GM12878 (cell line): Measurements from ENCODE around the gene CD72. TPM values are rescaled to one million over a fixed set of nuclear protein-coding genes. Genes with fewer than 3 reads are reported as not detected.

Source experiments
- ATAC-seq: fragments of 200-7000 bp; cut with Tn5 transposase; 3 replicates; pipeline ENCODE4 v1.9.1; 2020; ENCODE audit warnings: mild to moderate bottlenecking, moderate library complexity
- BruUV-seq: library from RNA; stranded (reverse); fragments of 400-500 nt; replicated peaks from 2 replicates; lab custom pipeline; 2021; lab: Mats Ljungman, UMichigan
- CTCF ChIA-PET: fragments of 300-600 bp; sonication (Branson Sonifier 250); formaldehyde crosslinking; extraction: SDS; loops from one replicate; lab custom pipeline; 2021; ENCODE audit warnings: inconsistent platforms; lab: Yijun Ruan, JAX
- POLR2A ChIA-PET: fragments of 350-600 bp; formaldehyde crosslinking; extraction: SDS; loops from one replicate; lab custom pipeline; 2021; ENCODE audit warnings: inconsistent platforms; lab: Charles Lee
- RAD21 ChIA-PET: fragments of 300-600 bp; sonication (Branson Sonifier 250); formaldehyde crosslinking; loops from one replicate; lab custom pipeline; 2023; ENCODE audit warnings: antibody characterized with exemption; ENCODE audit not compliant: unreplicated experiment; lab: Charles Lee
- SMC1A ChIA-PET: fragments of 300-600 bp; sonication (Branson Sonifier 250); formaldehyde crosslinking; loops from one replicate; lab custom pipeline; 2023; ENCODE audit not compliant: unreplicated experiment, uncharacterized antibody; lab: Charles Lee
- DNase-seq: peaks from one replicate; pipeline ENCODE4 v3.0.0-alpha.2; 2011; ENCODE audit warnings: low read depth, low spot score
- FAIRE-seq: peaks from 3 replicates; lab custom pipeline; 2011; peaks lifted over from hg19 to GRCh38; lab: Jason Lieb, UNC
- H2AFZ ChIP-seq: 2 replicates; pipeline ENCODE4 v1.6.0; 2011; ENCODE audit warnings: low read depth, low read length, control low read depth; ENCODE audit not compliant: control insufficient read depth
- H3K27ac ChIP-seq: 2 replicates; pipeline ENCODE4 v1.5.1; 2011; ENCODE audit warnings: control low read depth; ENCODE audit not compliant: control insufficient read depth, insufficient read depth
- H3K27me3 ChIP-seq, 2 experiments: replicated peaks in 1 of 2; 2 replicates each; pipeline versions ENCODE4 v1.6.0 to v1.6.1; 2011; ENCODE audit warnings: low read length in 1 of 2; ENCODE audit not compliant: control insufficient read depth in 2 of 2, insufficient read depth in 2 of 2
- H3K36me3 ChIP-seq, 2 experiments: 2 replicates each; pipeline ENCODE4 v1.5.1; 2011; ENCODE audit warnings: low read length in 1 of 2; ENCODE audit not compliant: control insufficient read depth in 2 of 2, insufficient read depth in 2 of 2
- H3K4me1 ChIP-seq: 2 replicates; pipeline ENCODE4 v1.6.1; 2011; ENCODE audit warnings: mild to moderate bottlenecking, low read length, moderate library complexity, mixed read lengths; ENCODE audit not compliant: control insufficient read depth, insufficient read depth
- H3K4me2 ChIP-seq: 2 replicates; pipeline ENCODE4 v1.6.0; 2011; ENCODE audit warnings: control low read depth; ENCODE audit not compliant: control insufficient read depth, insufficient read depth
- H3K4me3 ChIP-seq: fragments of 200-600 bp; sonication (generic); 2 replicates; pipeline ENCODE4 v1.5.1; 2016
- H3K79me2 ChIP-seq: 2 replicates; pipeline ENCODE4 v1.6.0; 2011; ENCODE audit warnings: low read length; ENCODE audit not compliant: control insufficient read depth, insufficient read depth
- H3K9ac ChIP-seq: 2 replicates; pipeline ENCODE4 v1.8.0; 2011; ENCODE audit warnings: low read length, control low read depth, mixed read lengths; ENCODE audit not compliant: control insufficient read depth, insufficient read depth
- H3K9me3 ChIP-seq: replicated peaks from 3 replicates; pipeline ENCODE4 v1.5.1; 2011; ENCODE audit warnings: mild to moderate bottlenecking, low read length; ENCODE audit not compliant: control insufficient read depth, insufficient read depth
- H4K20me1 ChIP-seq: 2 replicates; pipeline ENCODE4 v1.6.0; 2011; ENCODE audit not compliant: control insufficient read depth, insufficient read depth
- CBFB ChIP-seq: IDR thresholded peaks from 2 replicates; pipeline ENCODE4 v1.6.1; 2016; ENCODE audit warnings: antibody characterized with exemption, low read depth
- CBX5 ChIP-seq: sonication (generic); IDR thresholded peaks from 2 replicates; pipeline ENCODE4 v1.6.1; 2016; ENCODE audit warnings: low read depth, moderate library complexity, mild to moderate bottlenecking, inconsistent platforms
- CEBPZ ChIP-seq: fragments of 150-350 bp; IDR thresholded peaks from 2 replicates; pipeline ENCODE4 v1.6.1; 2016; ENCODE audit warnings: low read depth, low read length
- EGR1 ChIP-seq, 2 experiments: IDR thresholded peaks; 1 replicate in 1 of 2; 2 replicates in 1 of 2; pipeline ENCODE4 v1.6.1; 2011 to 2012; ENCODE audit warnings: low read depth in 2 of 2, low read length in 2 of 2, borderline replicate concordance in 1 of 2, mild to moderate bottlenecking in 1 of 2, moderate library complexity in 1 of 2
- FOXK2 ChIP-seq: fragments of 450-650 bp; IDR thresholded peaks from 2 replicates; pipeline ENCODE4 v1.6.1; 2017; ENCODE audit warnings: mild to moderate bottlenecking, moderate library complexity
- HSF1 ChIP-seq: fragments of 150-350 bp; IDR thresholded peaks from 2 replicates; pipeline ENCODE4 v1.6.1; 2014; ENCODE audit warnings: mild to moderate bottlenecking, low read depth, low read length
- NBN ChIP-seq: fragments of 450-650 bp; IDR thresholded peaks from 2 replicates; pipeline ENCODE4 v1.6.1; 2016
- POLR2A ChIP-seq: IDR thresholded peaks from 2 replicates; pipeline ENCODE4 v1.6.1; 2011; ENCODE audit warnings: low read depth, mild to moderate bottlenecking, low read length
- POU2F2 ChIP-seq: IDR thresholded peaks from 3 replicates; pipeline ENCODE4 v1.6.1; 2011; ENCODE audit warnings: low read depth, mild to moderate bottlenecking, low read length, borderline replicate concordance
- PRDM15 ChIP-seq: fragments of 450-650 bp; formaldehyde crosslinking; IDR thresholded peaks from 2 replicates; pipeline ENCODE4 v1.4.0; 2020; ENCODE audit warnings: mild to moderate bottlenecking, moderate library complexity
- RAD51 ChIP-seq: fragments of 450-650 bp; IDR thresholded peaks from 2 replicates; pipeline ENCODE4 v1.6.1; 2016; ENCODE audit warnings: moderate library complexity, mild to moderate bottlenecking, inconsistent platforms
- WGBS: methylation state at CpG from one replicate; pipeline ENCODE4 v1.1.6; 2016; ENCODE audit warnings: low lambda C conversion rate; ENCODE audit not compliant: insufficient replicate concordance, insufficient coverage; ENCODE audit errors: missing lambda C conversion rate; 5-methylcytosine and 5-hydroxymethylcytosine counted together
- in situ Hi-C: fragments of 300-500 bp; cut with MboI; formaldehyde crosslinking; loops from 9 replicates; pipeline ENCODE4 v1.14.3; 2018; ENCODE audit warnings: mixed read lengths
- intact Hi-C: fragments of 100-400 bp; cut with micrococcal nuclease; formaldehyde crosslinking; loops from one replicate; pipeline ENCODE4 v1.14.2; 2022; ENCODE audit not compliant: unreplicated experiment
- polyA plus RNA-seq, 11 experiments: library from polyadenylated mRNA; depleted of rRNA in 4 of 11; unstranded in 6 of 11; stranded (reverse) in 5 of 11; fragments of >200 nt; fragmentation: Nextera tagmentation in 4 of 11; fragmentation: Illumina TruSeq in 1 of 11; extraction: Ambion mirVana in 4 of 11; extraction: Trizol in 1 of 11; gene quantifications; 1 replicate in 1 of 11; 2 replicates in 10 of 11; pipeline versions ENCODE4 v1.2.1 to v1.2.3, GENCODE V29; 2011 to 2016; ENCODE audit warnings: inconsistent platforms in 2 of 11, missing spikeins in 2 of 11, low read depth in 1 of 11
- total RNA-seq, 4 experiments: library from RNA; depleted of rRNA in 3 of 4; stranded (reverse); fragments of >200 nt in 3 of 4; fragmentation: Illumina TruSeq in 1 of 4; extraction: Trizol in 1 of 4; gene quantifications; 2 replicates each; pipeline versions ENCODE4 v1.2.1 to v1.2.3, GENCODE V29; 2013 to 2021
- TF ChIP-seq, protein P1 (sequence below): IDR thresholded peaks from 2 replicates; pipeline ENCODE4 v1.6.1; 2011; ENCODE audit warnings: low read depth, mild to moderate bottlenecking, low read length, moderate library complexity, borderline replicate concordance; ENCODE audit errors: extremely low read depth
- TF ChIP-seq, protein P2 (sequence below): IDR thresholded peaks from 2 replicates; pipeline ENCODE4 v1.6.1; 2012; ENCODE audit warnings: low read length, inconsistent platforms

CD72 gene
- total and polyA plus RNA-seq, 10 of the 15 experiments (the other 5 are each of a cell fraction or from before 2014, with no cell fraction given) = 2.1 to 14.2 (median 4.4) TPM

DNA sequence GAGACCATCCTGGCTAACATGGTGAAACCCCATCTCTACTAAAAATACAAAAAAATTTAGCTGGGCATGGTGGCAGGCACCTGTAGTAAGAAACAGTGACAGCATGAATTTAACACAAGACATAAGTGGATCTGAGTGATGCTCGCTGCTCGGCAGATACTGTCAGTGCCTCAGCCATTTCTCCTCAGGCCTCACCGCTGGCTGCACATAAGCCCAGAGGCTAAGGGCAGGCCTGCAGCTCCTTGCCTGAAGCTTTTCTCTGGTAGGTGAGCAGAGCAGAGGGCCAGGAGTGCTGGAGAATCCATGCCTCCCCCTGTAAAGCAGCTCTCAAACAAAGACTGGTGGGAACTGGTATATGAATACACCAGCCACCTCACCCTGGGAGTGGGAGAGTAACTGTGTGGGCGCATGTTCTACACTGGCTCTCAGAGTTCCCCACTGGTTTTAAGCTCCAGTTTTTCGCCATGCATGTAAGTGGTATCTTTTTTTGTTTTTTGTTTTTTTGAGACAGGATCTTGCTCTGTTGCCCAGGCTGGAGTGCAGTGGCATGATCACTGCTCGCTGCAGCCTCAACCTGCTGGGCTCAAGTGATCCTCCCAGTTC, 10.3 kb upstream of the CD72 start:
- SMC1A ChIA-PET = interaction anchor here (0.9 to 1.7 kb wide), 5 partner anchors 9 to 19 kb away, joined by 3 to 9 read pairs (median 5); no protein-coding TSS in a partner anchor
- in situ Hi-C loops (no loop called here), intact Hi-C loops (no loop called here)
- POLR2A ChIA-PET = interaction anchor here (1.0 to 2.8 kb wide), 4 partner anchors 12 to 20 kb away, joined by 4 to 10 read pairs (median 5); no protein-coding TSS in a partner anchor
- no peak overlapping the region for H2AFZ ChIP-seq
- CTCF ChIA-PET = interaction anchor here (0.7 to 3.5 kb wide), 8 partner anchors 9 to 98 kb away, joined by 3 to 15 read pairs (median 6); no protein-coding TSS in a partner anchor
- no peak for DNase-seq
- no peaks in the 10 kb centered on the region for H3K36me3 ChIP-seq
- no peak overlapping the region for H3K27ac ChIP-seq
- ATAC-seq = no peak
- H3K4me1 ChIP-seq = peaks cover 13% of the 10 kb centered on the region
- H3K4me3 ChIP-seq = no peak overlapping the region
- no peaks in the 10 kb centered on the region for H3K79me2 ChIP-seq
- H3K9ac ChIP-seq = no peak overlapping the region
- no peaks in the 10 kb centered on the region for H4K20me1 ChIP-seq
- BruUV-seq = no TSS peak
- RAD21 ChIA-PET = interaction anchor here (0.7 to 1.3 kb wide), 3 partner anchors 9 to 24 kb away, joined by 3 to 4 read pairs (median 3); partner anchors contain the start of gene TESK1
- WGBS = 94% methylated on average over 6 of the region's 6 CpGs
- no peaks in the 10 kb centered on the region for H3K9me3 ChIP-seq
- H3K27me3 ChIP-seq = no peaks in the 10 kb centered on the region
- FAIRE-seq = no peak
- no peak overlapping the region for H3K4me2 ChIP-seq
- TF ChIP-seq EGR1 (IDR thresholded peaks at IDR 0.05; ENCODE audit: borderline replicate concordance in 1 of 2, low read depth in 2 of 2, low read length in 2 of 2) = no peak
- TF ChIP-seq POU2F2 = no peak
- no peak for TF ChIP-seq HSF1
- TF ChIP-seq, protein P1, sequence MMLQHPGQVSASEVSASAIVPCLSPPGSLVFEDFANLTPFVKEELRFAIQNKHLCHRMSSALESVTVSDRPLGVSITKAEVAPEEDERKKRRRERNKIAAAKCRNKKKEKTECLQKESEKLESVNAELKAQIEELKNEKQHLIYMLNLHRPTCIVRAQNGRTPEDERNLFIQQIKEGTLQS = no peak
- no peak for TF ChIP-seq CBFB
- TF ChIP-seq, protein P2, sequence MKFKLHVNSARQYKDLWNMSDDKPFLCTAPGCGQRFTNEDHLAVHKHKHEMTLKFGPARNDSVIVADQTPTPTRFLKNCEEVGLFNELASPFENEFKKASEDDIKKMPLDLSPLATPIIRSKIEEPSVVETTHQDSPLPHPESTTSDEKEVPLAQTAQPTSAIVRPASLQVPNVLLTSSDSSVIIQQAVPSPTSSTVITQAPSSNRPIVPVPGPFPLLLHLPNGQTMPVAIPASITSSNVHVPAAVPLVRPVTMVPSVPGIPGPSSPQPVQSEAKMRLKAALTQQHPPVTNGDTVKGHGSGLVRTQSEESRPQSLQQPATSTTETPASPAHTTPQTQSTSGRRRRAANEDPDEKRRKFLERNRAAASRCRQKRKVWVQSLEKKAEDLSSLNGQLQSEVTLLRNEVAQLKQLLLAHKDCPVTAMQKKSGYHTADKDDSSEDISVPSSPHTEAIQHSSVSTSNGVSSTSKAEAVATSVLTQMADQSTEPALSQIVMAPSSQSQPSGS = no peak
- no peak for TF ChIP-seq FOXK2
- no peak for TF ChIP-seq RAD51
- TF ChIP-seq CBX5 = no peak
- no peak for TF ChIP-seq CEBPZ
- no peak for TF ChIP-seq POLR2A
- no peak for TF ChIP-seq PRDM15 (CRISPR knock-in tag)
- no peak for TF ChIP-seq NBN
